ENCODE results near the gene CD247.

CD247 gene

GRCh38 chr1:167489571-167490340 is 28.6 kb downstream of the CD247 start:
- H3K9me3 ChIP-seq (ENCODE audit: control extremely low read depth in 1 of 5, control insufficient read depth in 4 of 5, insufficient read depth in 2 of 5, low read depth in 1 of 5, low read length in 4 of 5): no peaks in the 10 kb centered on the region
- no peak for DNase-seq
- WGBS (ENCODE audit: insufficient coverage): 95% methylated on average over 15 of the region's 20 CpGs
- no peaks in the 10 kb centered on the region for H3K36me3 ChIP-seq (ENCODE audit: control insufficient read depth in 4 of 4, insufficient read depth in 4 of 4, low read length in 3 of 4)
- no peak overlapping the region for H3K4me3 ChIP-seq (ENCODE audit: control insufficient read depth in 1 of 7, extremely low read depth in 1 of 7, insufficient read depth in 4 of 7, low read depth in 2 of 7, low read length in 6 of 7)
- CTCF ChIA-PET: interaction anchor here (1.3 kb wide), 1 partner anchor 9 kb away, joined by 3 read pairs; no protein-coding TSS in a partner anchor
- peaks cover 0 to 9% (median 0%) of the 10 kb centered on the region in 4 experiments for H3K4me1 ChIP-seq (ENCODE audit: control extremely low read depth in 1 of 4, control insufficient read depth in 4 of 4, insufficient read depth in 4 of 4, low read length in 3 of 4)
- peaks cover 0 to 6% (median 0%) of the 10 kb centered on the region in 5 experiments for H3K27me3 ChIP-seq (replicated peaks in 2 of 5; ENCODE audit: control insufficient read depth in 4 of 5, insufficient read depth in 5 of 5, low read length in 4 of 5)
- POLR2A ChIA-PET: no interaction called here
- H3K27ac ChIP-seq (ENCODE audit: insufficient read depth in 1 of 2, low read depth in 1 of 2, low read length in 2 of 2, poor library complexity in 1 of 2, severe bottlenecking in 2 of 2): no peak overlapping the region

GRCh38 chr1:167488786-167489185 is 29.5 kb downstream of the CD247 start:
- WGBS (ENCODE audit: insufficient coverage): 68% methylated on average over 12 of the region's 14 CpGs
- no peak overlapping the region for H3K4me3 ChIP-seq (ENCODE audit: control insufficient read depth in 1 of 7, extremely low read depth in 1 of 7, insufficient read depth in 4 of 7, low read depth in 2 of 7, low read length in 6 of 7)
- CTCF ChIA-PET: interaction anchor here (1.1 to 1.3 kb wide), 2 partner anchors 10 to 11 kb away, joined by 3 read pairs; no protein-coding TSS in a partner anchor
- no peaks in the 10 kb centered on the region for H3K9me3 ChIP-seq (ENCODE audit: control extremely low read depth in 1 of 5, control insufficient read depth in 4 of 5, insufficient read depth in 2 of 5, low read depth in 1 of 5, low read length in 4 of 5)
- no peaks in the 10 kb centered on the region for H3K36me3 ChIP-seq (ENCODE audit: control insufficient read depth in 4 of 4, insufficient read depth in 4 of 4, low read length in 3 of 4)
- H3K27me3 ChIP-seq (replicated peaks in 2 of 5; ENCODE audit: control insufficient read depth in 4 of 5, insufficient read depth in 5 of 5, low read length in 4 of 5): peaks cover 0 to 4% (median 0%) of the 10 kb centered on the region in 5 experiments
- H3K4me1 ChIP-seq (ENCODE audit: control extremely low read depth in 1 of 4, control insufficient read depth in 4 of 4, insufficient read depth in 4 of 4, low read length in 3 of 4): peaks cover 0 to 14% (median 1%) of the 10 kb centered on the region in 4 experiments
- H3K27ac ChIP-seq (ENCODE audit: insufficient read depth in 1 of 2, low read depth in 1 of 2, low read length in 2 of 2, poor library complexity in 1 of 2, severe bottlenecking in 2 of 2): no peak overlapping the region
- peak in 1 of 3 donors; percentile 11 for DNase-seq
- POLR2A ChIA-PET: no interaction called here

- Histone ChIP-seq H3K27me3 (replicated peaks in 2 of 5; ENCODE audit: control insufficient read depth in 4 of 5, insufficient read depth in 5 of 5, low read length in 4 of 5) (no peaks in the 10 kb centered on the region), H3K36me3 (ENCODE audit: control insufficient read depth in 4 of 4, insufficient read depth in 4 of 4, low read length in 3 of 4) (no peaks in the 10 kb centered on the region), H3K4me3 (ENCODE audit: control insufficient read depth in 1 of 7, extremely low read depth in 1 of 7, insufficient read depth in 4 of 7, low read depth in 2 of 7, low read length in 6 of 7) (no peak overlapping the region), H3K9me3 (ENCODE audit: control extremely low read depth in 1 of 5, control insufficient read depth in 4 of 5, insufficient read depth in 2 of 5, low read depth in 1 of 5, low read length in 4 of 5) (no peaks in the 10 kb centered on the region), H3K27ac (ENCODE audit: insufficient read depth in 1 of 2, low read depth in 1 of 2, low read length in 2 of 2, poor library complexity in 1 of 2, severe bottlenecking in 2 of 2) (no peak overlapping the region), H3K4me1 (ENCODE audit: control extremely low read depth in 1 of 4, control insufficient read depth in 4 of 4, insufficient read depth in 4 of 4, low read length in 3 of 4) (peaks cover 0 to 18% (median 2%) of the 10 kb centered on the region in 4 experiments)
- POLR2A ChIA-PET: no interaction called here
- CTCF ChIA-PET: no interaction called here
- WGBS (ENCODE audit: insufficient coverage): 94% methylated on average over 3 of the region's 3 CpGs
- no peak for DNase-seq
Measured at GRCh38 chr1:167487614-167488013, 30.7 kb downstream of the CD247 start.

GRCh38 chr1:167486090-167486824 is 32.1 kb downstream of the CD247 start:
- POLR2A ChIA-PET: interaction anchor here (1.0 kb wide), 1 partner anchor 11 kb away, joined by 3 read pairs; no protein-coding TSS in a partner anchor

GRCh38 chr1:167484726-167485502 is 33.4 kb downstream of the CD247 start:
- no peak for DNase-seq
- H3K9me3 ChIP-seq (ENCODE audit: control extremely low read depth in 1 of 5, control insufficient read depth in 4 of 5, insufficient read depth in 2 of 5, low read depth in 1 of 5, low read length in 4 of 5): no peaks in the 10 kb centered on the region
- WGBS (ENCODE audit: insufficient coverage): 97% methylated on average over 8 of the region's 12 CpGs
- no peak overlapping the region for H3K27ac ChIP-seq (ENCODE audit: insufficient read depth in 1 of 2, low read depth in 1 of 2, low read length in 2 of 2, poor library complexity in 1 of 2, severe bottlenecking in 2 of 2)
- POLR2A ChIA-PET: interaction anchor here (0.7 kb wide), 1 partner anchor 23 kb away, joined by 3 read pairs; no protein-coding TSS in a partner anchor
- H3K27me3 ChIP-seq (replicated peaks in 2 of 5; ENCODE audit: control insufficient read depth in 4 of 5, insufficient read depth in 5 of 5, low read length in 4 of 5): no peaks in the 10 kb centered on the region
- H3K36me3 ChIP-seq (ENCODE audit: control insufficient read depth in 4 of 4, insufficient read depth in 4 of 4, low read length in 3 of 4): no peaks in the 10 kb centered on the region
- H3K4me1 ChIP-seq (ENCODE audit: control extremely low read depth in 1 of 4, control insufficient read depth in 4 of 4, insufficient read depth in 4 of 4, low read length in 3 of 4): peaks cover 0 to 18% (median 2%) of the 10 kb centered on the region in 4 experiments
- CTCF ChIA-PET: interaction anchor here (1.1 to 1.5 kb wide), 3 partner anchors 13 to 34 kb away, joined by 3 to 4 read pairs (median 3); no protein-coding TSS in a partner anchor
- H3K4me3 ChIP-seq (ENCODE audit: control insufficient read depth in 1 of 7, extremely low read depth in 1 of 7, insufficient read depth in 4 of 7, low read depth in 2 of 7, low read length in 6 of 7): no peak overlapping the region

More at GRCh38 chr1:167486090-167486824, 32.1 kb downstream of the CD247 start:
- no peaks in the 10 kb centered on the region for H3K36me3 ChIP-seq (ENCODE audit: control insufficient read depth in 4 of 4, insufficient read depth in 4 of 4, low read length in 3 of 4)
- no peak overlapping the region for H3K4me3 ChIP-seq (ENCODE audit: control insufficient read depth in 1 of 7, extremely low read depth in 1 of 7, insufficient read depth in 4 of 7, low read depth in 2 of 7, low read length in 6 of 7)
- H3K27ac ChIP-seq (ENCODE audit: insufficient read depth in 1 of 2, low read depth in 1 of 2, low read length in 2 of 2, poor library complexity in 1 of 2, severe bottlenecking in 2 of 2): no peak overlapping the region
- peaks cover 0 to 18% (median 2%) of the 10 kb centered on the region in 4 experiments for H3K4me1 ChIP-seq (ENCODE audit: control extremely low read depth in 1 of 4, control insufficient read depth in 4 of 4, insufficient read depth in 4 of 4, low read length in 3 of 4)
- DNase-seq: no peak
- H3K27me3 ChIP-seq (replicated peaks in 2 of 5; ENCODE audit: control insufficient read depth in 4 of 5, insufficient read depth in 5 of 5, low read length in 4 of 5): no peaks in the 10 kb centered on the region
- H3K9me3 ChIP-seq (ENCODE audit: control extremely low read depth in 1 of 5, control insufficient read depth in 4 of 5, insufficient read depth in 2 of 5, low read depth in 1 of 5, low read length in 4 of 5): no peaks in the 10 kb centered on the region
- CTCF ChIA-PET: interaction anchor here (1.1 to 1.5 kb wide), 2 partner anchors 29 to 33 kb away, joined by 3 to 4 read pairs; no protein-coding TSS in a partner anchor
- 95% methylated on average over 15 of the region's 15 CpGs for WGBS (ENCODE audit: insufficient coverage)

- peaks cover 0 to 8% (median 2%) of the 10 kb centered on the region in 4 experiments for H3K4me1 ChIP-seq (ENCODE audit: control extremely low read depth in 1 of 4, control insufficient read depth in 4 of 4, insufficient read depth in 4 of 4, low read length in 3 of 4)
- no peaks in the 10 kb centered on the region for H3K9me3 ChIP-seq (ENCODE audit: control extremely low read depth in 1 of 5, control insufficient read depth in 4 of 5, insufficient read depth in 2 of 5, low read depth in 1 of 5, low read length in 4 of 5)
- no peak for DNase-seq
- POLR2A ChIA-PET: no interaction called here
- 69% methylated on average over 5 of the region's 7 CpGs for WGBS (ENCODE audit: insufficient coverage)
- CTCF ChIA-PET: interaction anchor here (1.1 kb wide), 1 partner anchor 14 kb away, joined by 3 read pairs; no protein-coding TSS in a partner anchor
- H3K27me3 ChIP-seq (replicated peaks in 2 of 5; ENCODE audit: control insufficient read depth in 4 of 5, insufficient read depth in 5 of 5, low read length in 4 of 5): no peaks in the 10 kb centered on the region
- H3K36me3 ChIP-seq (ENCODE audit: control insufficient read depth in 4 of 4, insufficient read depth in 4 of 4, low read length in 3 of 4): no peaks in the 10 kb centered on the region
- no peak overlapping the region for H3K27ac ChIP-seq (ENCODE audit: insufficient read depth in 1 of 2, low read depth in 1 of 2, low read length in 2 of 2, poor library complexity in 1 of 2, severe bottlenecking in 2 of 2)
- H3K4me3 ChIP-seq (ENCODE audit: control insufficient read depth in 1 of 7, extremely low read depth in 1 of 7, insufficient read depth in 4 of 7, low read depth in 2 of 7, low read length in 6 of 7): no peak overlapping the region
Measured at GRCh38 chr1:167483790-167484189, 34.5 kb downstream of the CD247 start.
